GM08714 (cell line): ENCODE measurements around the gene ASB14.

Experiments used
- H3K4me3 ChIP-seq: fragments of 200-500 bp; sonication (Bioruptor generic); 2 replicates; pipeline ENCODE4 v1.5.1; 2014; ENCODE audit warnings: mild to moderate bottlenecking, low read length, inconsistent platforms
- ZNF274 ChIP-seq: IDR thresholded peaks from 2 replicates; pipeline ENCODE4 v1.6.1; 2012; ENCODE audit warnings: mild to moderate bottlenecking, low read depth, low read length

ASB14 gene

DNA sequence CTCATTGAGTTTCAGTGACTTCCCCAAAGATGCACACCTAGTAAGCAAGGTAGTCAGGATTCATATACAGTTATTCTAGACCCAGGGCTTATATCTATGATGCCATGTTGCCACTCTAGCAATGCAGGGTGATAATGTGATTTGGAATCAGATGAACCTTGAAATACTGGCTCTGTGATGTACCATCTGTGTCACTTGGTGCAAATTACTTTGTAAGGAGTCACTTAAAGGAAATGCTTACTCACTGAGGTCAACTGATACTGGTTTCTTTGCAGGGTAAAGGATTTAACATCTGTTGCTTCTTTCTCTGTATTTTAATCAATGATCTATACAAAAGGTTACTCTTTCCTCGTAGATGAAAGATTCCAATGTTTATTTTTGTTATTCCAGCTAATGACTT lies 10.8 kb downstream of the ASB14 start:
- no peak for TF ChIP-seq ZNF274

DNA sequence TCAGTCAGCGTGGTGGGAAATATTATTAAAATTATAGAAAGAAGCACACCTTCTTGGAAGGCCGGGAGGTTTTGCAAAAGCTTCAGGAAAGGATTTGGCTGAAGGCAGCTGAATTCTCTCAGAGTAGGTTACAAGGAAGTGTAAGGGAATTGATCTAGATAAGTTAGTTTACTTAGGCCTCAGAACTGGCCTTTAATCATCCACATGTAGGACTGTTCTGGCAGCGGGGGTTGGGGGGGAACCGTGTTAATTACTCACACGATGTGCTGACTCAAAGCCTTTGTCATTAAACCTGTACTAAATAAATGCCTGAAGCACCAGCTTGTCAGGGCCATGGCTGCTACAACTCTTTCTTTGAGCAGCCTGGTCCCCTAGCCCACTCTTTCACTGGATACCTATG lies 12.8 kb downstream of the ASB14 start:
- no peak for TF ChIP-seq ZNF274

More for the DNA sequence above, 10.8 kb downstream of the ASB14 start:
- H3K4me3 ChIP-seq: no peak overlapping the region

DNA sequence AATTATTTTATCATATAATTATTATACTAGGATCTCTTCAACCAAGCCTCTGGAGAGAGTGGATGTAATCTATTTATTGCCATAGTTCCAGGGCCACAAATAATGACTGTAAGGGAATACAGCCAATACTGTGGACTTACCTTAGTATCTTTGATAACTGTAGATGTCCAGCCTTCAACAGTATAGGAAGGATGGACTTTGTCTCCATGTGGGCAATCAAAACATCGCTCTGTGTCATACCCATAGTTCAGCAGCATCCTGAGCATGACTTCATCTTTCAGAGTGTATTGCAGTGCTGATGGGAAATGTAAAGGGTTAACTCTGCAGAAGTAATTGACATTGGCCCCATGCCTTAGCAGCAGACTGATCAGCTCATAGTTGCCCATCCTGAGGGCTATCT lies 14.2 kb downstream of the ASB14 start:
- no peak overlapping the region for H3K4me3 ChIP-seq
- TF ChIP-seq ZNF274: no peak

More for the DNA sequence above, 12.8 kb downstream of the ASB14 start:
- no peak overlapping the region for H3K4me3 ChIP-seq

DNA sequence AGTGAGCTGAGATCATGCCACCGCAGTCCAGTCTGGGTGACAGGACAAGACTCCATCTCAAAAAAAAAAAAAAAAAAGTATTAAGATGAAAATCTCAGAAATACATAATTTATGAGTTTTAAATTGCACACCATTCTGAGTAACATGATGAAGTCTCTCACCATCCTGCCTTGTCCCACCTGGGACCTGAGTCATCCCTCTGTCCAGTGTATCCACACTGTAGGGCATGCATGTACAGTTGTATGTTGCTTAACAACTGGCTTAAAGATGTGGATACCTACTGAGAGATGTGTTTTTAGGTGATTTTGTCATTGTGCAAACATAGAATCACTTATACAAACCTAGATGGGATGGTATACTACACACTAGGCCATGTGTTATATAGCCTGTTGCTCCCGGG lies 17.1 kb downstream of the ASB14 start:
- TF ChIP-seq ZNF274: no peak
- H3K4me3 ChIP-seq: no peak overlapping the region

DNA sequence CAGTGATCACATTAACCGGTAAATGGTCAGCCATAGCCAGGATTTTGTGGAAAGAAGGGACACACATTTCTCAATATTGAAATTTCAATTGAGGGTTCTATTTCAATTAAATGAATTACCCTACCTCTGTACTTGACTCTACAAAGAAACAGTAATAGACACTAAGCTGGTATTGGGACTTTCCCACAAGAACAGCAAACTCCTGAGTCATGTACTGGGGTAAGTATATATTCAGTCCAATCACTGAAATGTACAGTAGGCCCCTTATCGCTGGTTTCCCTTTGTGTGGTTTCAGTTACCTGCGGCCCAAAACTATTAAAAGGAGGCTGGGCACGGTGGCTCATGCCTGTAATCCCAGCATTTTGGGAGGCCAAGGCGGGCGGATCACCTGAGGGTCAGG lies 17.6 kb downstream of the ASB14 start:
- TF ChIP-seq ZNF274: no peak
- no peak overlapping the region for H3K4me3 ChIP-seq

DNA sequence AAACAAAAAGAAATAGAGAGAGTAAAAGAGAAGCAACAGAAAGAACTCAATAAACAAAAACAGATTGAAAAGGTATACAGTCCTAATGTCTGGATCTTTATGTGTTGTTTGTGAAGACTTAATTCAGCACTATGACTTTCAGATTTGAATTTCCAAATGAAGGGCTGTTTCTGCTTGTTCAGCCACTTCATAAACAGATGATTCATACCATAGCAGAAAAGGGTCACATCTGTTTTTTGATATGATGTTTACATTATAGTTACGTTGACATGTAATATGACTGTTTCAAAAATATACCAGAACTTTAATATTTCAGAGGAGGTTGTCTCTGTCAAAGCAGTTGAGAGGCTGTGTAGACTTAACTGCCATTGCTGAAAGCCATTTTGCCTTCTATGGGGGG lies 24.1 kb downstream of the ASB14 start:
- TF ChIP-seq ZNF274: no peak
- H3K4me3 ChIP-seq: no peak overlapping the region

DNA sequence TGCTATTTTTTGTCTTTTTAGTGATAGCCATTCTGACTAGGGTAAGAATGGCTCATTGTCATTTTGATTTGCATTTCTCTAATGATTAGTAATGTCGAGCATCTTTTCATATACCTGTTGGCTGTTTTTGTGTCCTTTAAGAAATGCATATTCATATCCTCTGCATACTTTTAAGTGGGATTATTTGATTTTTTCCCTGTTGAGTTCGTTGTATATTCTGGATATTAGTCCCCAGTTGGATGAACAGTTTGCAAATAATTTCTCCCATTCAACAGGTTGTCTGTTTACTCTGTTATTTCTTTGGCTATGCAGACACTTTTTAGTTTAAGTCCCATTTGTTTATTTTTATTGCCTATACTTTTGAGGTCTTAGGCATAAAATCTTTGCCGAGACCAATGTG lies 30.6 kb downstream of the ASB14 start:
- no peak for TF ChIP-seq ZNF274
- no peak overlapping the region for H3K4me3 ChIP-seq

DNA sequence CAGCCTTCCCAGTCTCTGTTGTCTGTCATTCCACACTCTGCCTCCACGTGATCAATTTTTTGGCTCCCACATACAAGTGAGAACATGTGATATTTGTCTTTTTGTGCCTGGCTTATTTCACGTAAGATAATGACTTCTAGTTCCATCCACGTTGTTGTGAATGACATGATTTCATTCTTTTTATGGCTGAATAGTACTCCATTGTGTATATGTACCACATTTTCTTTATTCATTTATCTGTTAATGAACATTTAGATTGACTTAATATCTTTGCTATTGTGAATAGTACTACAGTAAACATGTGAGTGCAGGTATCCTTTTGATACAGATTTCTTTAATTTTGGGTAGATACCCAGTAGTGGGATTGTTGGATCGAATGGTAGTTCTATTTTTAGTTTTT lies 31.4 kb downstream of the ASB14 start:
- TF ChIP-seq ZNF274: no peak
- no peak overlapping the region for H3K4me3 ChIP-seq

DNA sequence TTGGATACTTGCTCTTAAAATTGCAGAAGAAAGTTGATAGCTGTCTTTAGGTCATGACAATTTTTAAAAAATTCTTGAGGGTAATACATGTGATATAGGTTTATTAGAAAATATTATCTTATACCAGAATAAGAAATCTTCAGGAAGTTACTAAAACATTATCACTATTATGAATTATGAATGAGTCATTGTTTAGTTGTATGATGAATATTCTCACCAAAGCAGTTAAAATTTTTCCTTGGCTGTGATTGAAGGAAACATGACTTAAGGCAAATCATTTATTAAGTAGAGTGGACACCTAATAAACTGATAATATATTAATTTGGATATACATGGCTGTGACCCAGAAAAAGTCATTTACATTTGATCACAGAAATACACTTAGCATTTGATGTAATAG lies 34.8 kb downstream of the ASB14 start:
- H3K4me3 ChIP-seq: no peak overlapping the region
- TF ChIP-seq ZNF274: no peak

DNA sequence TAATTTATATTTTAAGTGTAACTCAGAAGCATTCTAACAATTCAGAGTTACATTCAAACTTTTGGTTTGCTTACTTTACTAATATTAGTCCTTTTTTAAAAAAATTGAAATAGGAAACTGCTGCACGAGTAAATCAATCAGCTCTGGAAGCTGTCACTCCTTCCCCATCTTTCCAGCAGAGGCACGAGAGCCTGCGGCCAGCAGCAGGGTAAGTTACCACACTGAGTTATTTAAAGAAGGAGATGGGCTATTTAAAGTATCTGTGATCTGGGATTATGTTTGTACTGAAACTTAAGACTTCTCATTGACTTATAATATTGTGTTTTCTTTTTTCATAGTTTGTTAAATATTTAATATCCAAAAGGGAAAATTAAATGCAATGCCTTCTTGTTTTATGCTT lies 35.6 kb downstream of the ASB14 start:
- no peak overlapping the region for H3K4me3 ChIP-seq
- TF ChIP-seq ZNF274: no peak

DNA sequence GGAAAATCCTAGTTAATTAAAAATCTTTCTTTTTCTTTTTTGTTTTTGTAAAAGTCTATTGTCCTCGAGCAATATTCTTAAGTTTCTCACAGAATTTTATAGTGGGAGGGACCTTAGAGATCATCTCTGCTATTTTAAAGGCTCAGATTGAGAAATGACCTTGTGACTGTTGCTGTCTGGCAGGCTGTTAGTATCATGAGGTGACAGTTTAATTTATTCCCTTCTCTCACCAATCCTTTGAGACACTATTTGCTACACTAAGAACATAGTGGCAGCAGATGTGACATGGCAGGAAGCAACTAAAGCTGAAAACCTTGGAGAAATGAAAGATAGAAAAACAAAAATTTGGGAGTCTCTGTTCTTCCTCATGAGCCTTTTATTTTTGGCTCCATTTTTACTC lies 40.1 kb downstream of the ASB14 start:
- no peak for TF ChIP-seq ZNF274
- H3K4me3 ChIP-seq: no peak overlapping the region

DNA sequence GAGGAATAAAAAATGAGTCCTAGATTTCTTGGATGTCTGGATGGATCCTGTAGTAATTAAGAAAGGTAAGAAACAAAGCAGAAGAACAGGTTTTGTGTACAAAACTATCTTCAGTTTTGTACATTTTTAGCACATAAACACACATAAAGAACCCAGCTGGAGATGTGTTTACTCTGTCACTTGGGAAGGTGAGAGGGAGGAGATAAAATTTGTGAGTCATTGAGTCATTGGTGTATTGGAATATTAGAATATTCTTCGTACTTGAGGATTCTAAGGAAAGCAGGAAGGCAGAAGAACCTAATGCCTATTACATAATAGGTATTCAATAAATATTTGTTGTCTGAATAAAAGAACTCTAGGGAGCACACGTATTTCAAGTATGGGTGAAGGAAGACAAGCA lies 47.5 kb downstream of the ASB14 start:
- TF ChIP-seq ZNF274: no peak
- H3K4me3 ChIP-seq: no peak overlapping the region

DNA sequence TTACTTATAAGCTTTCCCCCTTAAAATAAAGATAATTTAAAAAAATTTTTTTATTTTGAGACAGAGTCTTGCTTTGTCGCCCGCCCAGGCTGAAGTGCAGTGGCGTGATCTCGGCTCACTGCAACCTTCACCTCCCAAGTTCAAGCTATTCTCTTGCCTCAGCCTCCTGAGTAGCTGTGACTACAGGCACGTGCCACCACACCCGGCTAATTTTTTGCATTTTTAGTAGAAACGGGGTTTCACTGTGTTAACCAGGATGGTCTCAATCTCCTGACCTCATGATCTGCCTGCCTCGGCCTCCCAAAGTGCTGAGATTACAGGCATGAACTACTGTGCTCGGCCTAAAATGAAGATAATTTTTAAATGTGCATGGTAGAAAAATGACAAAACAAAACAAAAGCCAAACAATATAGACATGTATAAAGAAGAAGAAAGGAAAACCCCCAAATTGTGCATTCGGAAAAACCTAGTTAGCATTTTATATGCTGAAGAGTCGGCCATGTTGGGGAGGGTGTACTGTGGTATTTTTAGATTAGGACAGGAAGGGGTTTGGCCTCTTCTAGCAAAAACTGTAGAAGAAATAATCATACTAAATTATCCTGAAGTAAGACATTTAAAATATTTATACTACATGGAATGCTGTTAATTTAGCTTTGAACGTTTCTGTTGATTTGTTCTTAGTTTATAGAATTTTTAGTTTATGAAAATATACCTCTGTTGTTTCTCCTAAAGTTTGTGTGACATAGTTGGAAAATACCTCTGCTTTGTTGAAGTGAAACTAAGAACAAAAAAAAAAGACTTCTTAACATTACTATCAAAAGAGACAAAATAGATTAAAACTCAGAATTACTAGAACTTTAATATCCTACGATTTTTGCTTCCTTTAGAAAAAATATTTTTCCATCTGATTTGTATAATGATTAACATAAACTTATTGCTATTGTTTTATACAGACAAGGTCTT lies 57.6 kb downstream of the ASB14 start:
- TF ChIP-seq ZNF274: no peak
- no peak overlapping the region; the same call in 1 of the 2 replicates for H3K4me3 ChIP-seq

DNA sequence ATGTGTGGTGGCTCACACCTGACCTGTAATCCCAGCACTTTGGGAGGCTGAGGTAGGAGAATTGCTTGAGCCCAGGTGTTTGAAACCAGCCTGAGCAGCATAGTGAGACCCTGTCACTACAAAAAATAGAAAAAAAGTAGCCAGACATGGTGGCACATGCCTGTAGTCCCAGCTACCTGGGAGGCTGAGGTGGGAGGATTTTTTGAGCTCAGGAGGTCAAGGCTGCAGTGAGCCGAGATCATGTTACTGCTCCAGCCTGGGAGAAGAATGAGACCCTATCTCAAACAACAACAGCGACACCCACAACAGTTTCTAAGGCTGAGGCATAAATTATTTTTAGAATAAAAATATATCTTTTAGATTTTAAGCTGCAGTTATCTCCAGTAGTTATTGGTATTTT lies 58.7 kb downstream of the ASB14 start:
- no peak for TF ChIP-seq ZNF274
- no peak overlapping the region for H3K4me3 ChIP-seq

DNA sequence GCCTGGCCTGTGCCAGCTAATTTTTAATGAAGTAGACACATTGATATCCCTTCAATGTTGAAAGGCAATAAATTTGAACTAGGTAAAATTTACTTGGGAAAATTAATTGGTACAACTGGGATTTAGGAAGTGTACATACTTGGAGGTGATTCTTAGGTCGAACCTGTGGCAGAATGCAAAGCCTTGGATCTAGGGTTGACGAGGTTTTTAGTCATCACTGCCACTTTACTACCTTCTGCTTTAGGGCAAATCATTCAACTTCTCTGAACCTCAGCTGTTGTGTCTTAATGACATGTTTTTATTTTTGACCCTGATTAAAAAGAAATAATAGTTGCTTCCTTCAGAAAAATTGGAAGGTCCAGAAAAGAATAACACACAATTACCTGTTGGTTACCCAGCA lies 62.5 kb downstream of the ASB14 start:
- no peak overlapping the region; the same call in 1 of the 2 replicates for H3K4me3 ChIP-seq

More for the DNA sequence above, 62.5 kb downstream of the ASB14 start:
- no peak for TF ChIP-seq ZNF274
